Esophagus muscularis mucosa (tissue), 3 donors: Measurements from ENCODE around the gene MATK.

ENCODE experiments used
- POLR2A ChIP-seq: fragments of 450-650 bp; IDR thresholded peaks from one replicate; pipeline ENCODE4 v1.6.1; 2017; ENCODE audit warnings: antibody characterized with exemption, moderate library complexity, mild to moderate bottlenecking, low read depth
- TF ChIP-seq, protein P1 (sequence below), 3 experiments: fragments of 200-600 bp in 2 of 3; fragments of 450-650 bp in 1 of 3; sonication (generic) in 2 of 3; IDR thresholded peaks; one replicate each; pipeline ENCODE4 v1.5.1; 2017 to 2019; ENCODE audit warnings: antibody characterized with exemption in 3 of 3, mild to moderate bottlenecking in 2 of 3, moderate library complexity in 1 of 3

DNA sequence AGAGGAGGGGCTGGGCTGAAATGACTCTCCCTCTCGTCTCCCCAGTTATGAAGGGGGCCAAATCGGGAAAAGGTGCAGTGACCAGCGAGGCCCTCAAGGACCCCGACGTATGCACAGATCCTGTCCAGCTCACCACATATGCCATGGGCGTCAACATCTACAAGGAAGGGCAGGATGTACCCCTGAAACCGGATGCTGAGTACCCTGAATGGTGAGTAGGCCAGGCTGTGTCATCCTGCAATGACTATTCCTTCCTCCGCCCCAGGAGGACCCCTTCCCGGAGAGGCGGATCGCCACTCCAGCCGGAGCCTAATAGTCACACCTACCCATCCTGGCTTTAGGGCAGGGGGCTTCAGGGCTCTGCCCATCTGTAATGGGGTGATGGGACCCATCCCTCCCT lies 21.1 kb downstream of the MATK start:
- TF ChIP-seq, protein P1, sequence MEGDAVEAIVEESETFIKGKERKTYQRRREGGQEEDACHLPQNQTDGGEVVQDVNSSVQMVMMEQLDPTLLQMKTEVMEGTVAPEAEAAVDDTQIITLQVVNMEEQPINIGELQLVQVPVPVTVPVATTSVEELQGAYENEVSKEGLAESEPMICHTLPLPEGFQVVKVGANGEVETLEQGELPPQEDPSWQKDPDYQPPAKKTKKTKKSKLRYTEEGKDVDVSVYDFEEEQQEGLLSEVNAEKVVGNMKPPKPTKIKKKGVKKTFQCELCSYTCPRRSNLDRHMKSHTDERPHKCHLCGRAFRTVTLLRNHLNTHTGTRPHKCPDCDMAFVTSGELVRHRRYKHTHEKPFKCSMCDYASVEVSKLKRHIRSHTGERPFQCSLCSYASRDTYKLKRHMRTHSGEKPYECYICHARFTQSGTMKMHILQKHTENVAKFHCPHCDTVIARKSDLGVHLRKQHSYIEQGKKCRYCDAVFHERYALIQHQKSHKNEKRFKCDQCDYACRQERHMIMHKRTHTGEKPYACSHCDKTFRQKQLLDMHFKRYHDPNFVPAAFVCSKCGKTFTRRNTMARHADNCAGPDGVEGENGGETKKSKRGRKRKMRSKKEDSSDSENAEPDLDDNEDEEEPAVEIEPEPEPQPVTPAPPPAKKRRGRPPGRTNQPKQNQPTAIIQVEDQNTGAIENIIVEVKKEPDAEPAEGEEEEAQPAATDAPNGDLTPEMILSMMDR (IDR thresholded peaks at IDR 0.05), result no peak
- TF ChIP-seq POLR2A, result no peak
